Activated CD8-positive, alpha-beta memory T cell treated with anti-CD3 and anti-CD28 coated beads for 1 hour (primary cell): Measurements from ENCODE around the gene PRSS8.
"Not testable (repeated sequence)": the region's sequence is repeated elsewhere in the genome, so short reads cannot be mapped to it uniquely, and the experiment has no call there.

Experiments used
- DNase-seq, 2 donors: peaks; one replicate each; pipeline ENCODE4 v3.0.0-alpha.2; 2020; ENCODE audit warnings: low read depth in 1 of 2; ENCODE audit errors: extremely low read depth in 1 of 2

The PRSS8 gene

DNA sequence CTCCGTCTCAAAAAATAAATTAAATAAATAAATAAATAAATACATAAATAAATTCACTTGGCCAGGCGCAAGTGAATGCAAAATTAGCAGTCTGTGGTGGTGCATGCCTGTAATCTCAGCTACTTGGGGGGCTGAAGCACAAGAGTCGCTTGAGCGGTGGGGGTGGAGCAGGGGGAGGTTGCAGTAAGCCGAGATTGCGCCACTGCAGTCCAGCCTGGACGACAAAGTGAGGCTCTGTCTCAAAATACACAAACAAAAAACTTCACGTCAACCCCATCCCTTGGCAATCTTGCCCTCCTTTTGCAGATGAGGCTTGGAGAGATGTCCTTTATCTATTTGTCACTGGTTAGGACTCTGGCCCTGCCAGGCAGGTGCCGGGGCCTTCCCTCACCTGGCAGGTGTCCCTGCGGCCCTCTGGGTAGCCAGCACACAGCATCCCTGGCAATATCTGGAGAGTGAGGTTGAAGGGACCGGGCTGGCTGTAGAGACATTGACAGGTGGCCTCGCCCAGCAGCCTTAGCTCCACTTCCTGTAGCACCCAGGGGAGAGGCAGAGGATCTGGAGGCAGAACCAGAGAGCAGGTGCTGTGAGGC, 10.0 kb upstream of the PRSS8 start:
- DNase-seq = no peak

DNA sequence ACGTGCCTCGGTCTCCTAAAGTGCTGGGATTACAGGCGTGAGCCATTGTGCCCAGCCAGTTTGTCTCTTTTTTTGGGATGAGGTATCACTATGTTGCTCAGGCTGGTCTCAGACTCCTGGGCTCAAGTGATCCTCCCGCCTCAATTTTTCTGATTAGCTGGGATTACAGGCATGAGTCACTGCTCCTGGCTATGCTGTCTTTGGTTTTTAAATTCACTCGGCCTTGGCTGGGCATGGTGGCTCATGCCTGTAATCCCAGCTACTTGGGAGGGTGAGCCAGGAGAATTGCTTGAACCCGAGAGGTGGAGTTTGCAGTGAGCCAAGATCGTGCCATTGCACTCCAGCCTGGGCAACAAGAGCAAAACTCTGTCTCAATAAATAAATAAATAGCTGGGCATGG, 8.9 kb upstream of the PRSS8 start:
- not testable (repeated sequence) for DNase-seq

DNA sequence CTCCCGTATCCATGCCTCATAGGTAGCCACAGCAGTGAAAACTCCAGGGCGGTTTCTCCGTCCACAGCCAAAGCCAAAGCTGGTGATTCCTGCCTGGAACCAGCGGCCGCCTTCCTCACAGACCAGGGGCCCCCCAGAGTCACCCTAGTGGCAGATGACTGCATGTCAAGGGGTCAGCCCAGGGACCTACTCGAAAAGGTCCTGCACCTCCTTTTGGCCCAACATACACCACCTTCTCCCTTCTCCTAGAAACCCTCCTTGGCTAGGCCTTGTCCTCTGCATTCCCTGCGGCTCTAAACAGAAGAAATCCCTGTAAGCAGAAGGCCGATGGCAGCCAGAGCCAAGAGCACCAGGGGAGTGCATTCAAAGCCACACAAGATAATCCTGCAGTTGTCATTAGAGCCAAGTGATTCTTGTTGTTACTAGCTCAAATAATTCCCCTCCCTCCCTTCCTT, 8.2 kb upstream of the PRSS8 start:
- no peak for DNase-seq

DNA sequence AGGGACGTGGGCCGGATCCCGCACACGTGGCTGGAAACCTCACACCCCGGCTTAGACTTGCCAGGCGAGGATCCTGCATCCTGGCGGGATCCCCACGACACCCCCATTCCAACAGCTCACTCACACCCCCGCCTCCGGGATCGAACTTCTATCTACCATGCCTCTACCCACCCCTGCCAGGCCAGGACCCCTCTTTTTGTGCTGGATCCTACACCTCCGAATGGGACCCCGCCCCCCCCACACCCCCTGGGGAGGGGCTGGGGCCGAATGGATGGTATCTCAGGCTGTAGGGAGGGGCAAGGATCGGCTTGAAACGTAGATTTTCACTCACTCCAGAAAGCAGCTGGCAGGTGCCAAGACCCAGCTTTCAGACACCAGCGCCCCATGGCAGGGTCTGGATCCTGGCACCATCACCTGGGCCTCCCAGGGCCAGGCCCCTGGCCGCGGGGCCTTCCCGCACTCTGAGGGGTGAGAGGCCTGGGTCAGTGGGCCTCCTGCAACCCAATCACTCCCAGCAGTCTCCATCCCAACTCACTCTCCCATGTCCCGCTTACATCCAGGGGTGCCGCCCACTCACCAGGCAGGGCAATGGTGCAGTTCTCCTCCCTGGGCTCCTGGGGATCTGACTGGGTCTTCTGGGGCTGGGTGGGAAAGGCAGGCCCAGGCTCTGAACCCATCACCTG, 7.6 kb upstream of the PRSS8 start:
- no peak for DNase-seq

DNA sequence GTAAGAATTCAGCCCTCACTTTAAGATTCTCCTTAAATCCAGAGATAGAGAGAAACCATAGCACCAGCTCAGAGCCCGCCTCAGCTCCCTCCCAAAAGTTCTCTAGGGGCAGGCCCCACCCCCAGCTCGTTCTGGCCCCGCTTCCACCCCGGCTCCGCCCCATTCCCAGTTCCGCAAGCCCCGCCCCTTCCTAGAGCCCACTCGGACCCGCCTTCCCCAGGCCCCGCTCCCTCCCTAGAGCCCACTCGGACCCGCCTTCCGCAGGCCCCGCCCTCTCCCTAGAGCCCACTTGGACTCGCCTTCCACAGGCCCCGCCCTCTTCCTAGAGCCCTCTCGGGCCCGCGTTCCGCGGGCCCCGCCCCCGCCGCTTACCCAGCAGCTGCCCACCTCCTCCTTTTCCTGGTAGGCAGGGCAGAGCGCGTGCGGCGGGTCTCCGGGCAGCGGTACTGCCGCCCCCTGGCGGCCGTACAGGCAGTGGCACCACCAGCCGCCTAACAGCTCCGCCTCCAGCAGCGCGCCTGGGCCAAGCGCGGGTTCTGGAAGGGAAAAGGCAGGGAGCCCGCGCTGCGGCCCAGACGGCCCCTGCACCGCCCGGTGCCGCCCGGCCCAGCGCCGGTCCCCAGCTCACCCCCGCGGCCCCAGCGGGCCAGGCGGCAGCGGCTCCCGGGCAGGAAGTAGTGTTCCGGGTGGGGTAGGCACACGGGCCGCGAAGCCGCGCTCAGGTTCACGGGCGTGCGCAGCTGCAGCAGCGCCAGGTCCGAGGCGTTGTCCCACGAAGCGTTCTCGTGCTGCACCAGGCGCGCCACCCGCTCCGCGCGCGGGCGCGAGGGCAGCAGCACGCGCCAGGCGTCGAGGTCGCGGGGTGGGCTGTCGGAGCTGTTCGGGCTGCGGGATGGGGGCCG, 6.8 kb upstream of the PRSS8 start:
- peak; percentile 90 to 92 for DNase-seq

DNA sequence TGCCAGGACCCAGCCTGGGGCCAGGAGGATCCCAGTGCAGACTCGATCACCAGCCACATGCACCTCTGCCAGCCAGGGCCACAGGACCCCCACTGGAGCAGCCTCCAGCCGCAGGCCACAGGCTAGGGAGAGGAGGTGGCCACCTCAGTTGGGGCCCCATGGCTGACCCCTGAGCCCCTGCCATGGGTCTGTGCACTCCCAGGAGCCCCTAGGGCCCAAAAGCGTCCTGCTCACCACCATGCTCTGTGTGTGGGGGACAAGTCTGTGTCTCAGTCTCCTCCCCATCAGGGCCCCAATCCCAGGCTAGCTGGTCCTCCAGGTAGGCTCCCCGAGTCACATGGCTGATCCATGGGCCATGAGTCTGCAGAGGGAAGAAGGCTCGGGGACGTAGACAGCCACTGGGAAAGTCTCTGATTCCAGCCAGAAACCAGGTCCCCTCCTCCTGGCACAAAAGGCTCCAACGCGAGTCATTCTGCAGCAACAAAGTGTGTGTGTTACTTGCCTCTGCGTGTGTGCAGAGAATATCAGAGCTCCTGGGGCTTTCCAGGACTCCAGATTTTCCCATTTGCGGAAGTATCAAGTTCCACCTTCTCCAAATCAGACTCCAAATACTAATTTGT, 6.1 kb upstream of the PRSS8 start:
- DNase-seq = no peak

DNA sequence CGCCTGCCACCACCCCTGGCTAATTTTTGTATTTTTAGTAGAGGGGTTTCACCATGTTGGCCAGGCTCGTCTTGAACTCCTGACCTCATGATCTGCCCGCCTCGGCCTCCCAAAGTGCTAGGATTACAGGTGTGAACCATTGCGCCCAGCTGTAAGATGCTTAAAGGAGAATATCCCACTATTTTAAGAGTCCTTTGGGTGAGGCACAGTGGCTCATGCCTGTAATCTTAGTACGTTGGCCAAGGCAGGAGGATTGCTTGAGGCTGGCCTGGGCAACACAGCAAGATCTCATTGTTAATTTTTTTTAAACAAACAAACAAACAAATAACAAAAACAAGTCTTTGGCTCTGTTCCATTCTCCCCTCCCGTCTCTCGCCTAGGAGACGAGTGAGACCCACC, 5.5 kb upstream of the PRSS8 start:
- DNase-seq = not testable (repeated sequence)

DNA sequence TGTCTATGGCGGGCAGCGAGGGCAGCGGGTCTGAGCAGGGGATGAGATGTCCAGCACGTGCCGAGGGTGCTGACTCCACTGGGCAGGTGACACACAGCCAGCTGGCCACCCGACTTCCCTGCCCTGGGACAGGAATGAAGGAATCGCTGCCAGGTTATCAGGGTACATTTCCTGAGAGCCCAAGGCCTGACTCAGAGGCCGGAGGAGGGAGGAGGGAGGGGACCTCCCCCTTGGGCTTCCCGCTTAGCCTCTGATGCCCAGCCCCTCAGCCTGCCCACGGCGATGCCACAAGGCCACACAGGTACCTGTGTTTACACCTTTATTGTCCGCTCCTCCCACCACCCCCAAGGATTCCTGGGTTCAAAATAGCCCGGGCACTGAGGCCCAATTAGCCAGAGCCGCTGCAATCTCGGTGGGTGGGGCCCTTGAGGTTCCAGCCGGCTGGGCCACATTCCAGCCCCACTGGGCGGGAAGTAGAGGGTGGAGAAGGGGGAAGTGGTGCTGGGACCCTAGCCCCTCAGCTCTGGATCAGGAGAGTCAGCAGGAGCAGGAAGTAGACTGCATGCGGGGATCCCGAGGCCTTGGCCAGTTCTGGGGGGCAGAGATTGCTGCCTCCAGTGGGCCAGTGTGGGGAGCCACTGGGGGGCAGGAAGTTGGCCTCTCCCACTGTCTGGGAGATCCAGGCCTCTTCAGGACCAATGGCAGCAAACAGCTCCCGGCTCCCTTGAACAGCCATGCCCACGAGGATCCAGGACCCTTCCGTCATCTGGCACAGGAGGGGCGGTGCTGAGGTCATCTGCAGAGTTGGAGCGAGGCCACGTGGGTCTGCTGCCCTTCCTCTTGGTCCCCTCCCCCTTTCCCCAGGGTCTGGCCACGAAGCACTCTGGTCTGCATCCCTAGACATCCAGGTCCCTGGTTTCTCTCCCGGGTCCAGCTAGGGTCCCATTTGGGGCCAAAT, 3.4 kb upstream of the PRSS8 start:
- no peak for DNase-seq

DNA sequence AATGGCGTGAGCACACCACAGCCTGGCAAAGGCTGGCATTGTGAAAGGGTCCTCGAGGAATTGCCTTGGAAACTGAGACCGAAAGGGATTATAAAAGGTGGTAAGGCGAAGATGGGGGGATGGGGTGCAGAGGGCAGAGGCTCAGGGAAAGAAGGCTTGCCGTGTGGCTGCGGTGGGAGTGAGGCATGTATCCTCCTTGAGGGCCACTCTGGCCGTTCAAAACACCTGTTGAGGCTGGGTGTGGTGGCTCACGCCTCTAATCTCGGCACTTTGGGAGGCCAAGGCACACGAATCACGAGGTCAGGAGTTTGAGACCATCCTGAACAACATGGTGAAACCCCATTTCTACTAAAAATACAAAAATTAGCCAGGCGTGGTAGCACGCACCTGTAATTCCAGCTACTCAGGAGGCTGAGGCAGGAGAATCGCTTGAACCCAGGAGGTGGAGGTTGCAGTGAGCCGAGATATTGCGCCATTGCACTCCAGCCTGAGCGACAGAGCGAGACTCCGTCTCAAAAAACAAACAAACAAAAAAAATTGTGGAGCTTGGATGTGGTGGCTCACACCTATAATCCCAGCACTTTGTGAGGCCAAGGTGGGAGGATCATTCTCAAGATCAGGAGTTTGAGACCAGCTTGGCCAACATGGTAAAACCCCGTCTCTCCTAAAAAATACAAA, 1.4 kb upstream of the PRSS8 start:
- not testable (repeated sequence) for DNase-seq

DNA sequence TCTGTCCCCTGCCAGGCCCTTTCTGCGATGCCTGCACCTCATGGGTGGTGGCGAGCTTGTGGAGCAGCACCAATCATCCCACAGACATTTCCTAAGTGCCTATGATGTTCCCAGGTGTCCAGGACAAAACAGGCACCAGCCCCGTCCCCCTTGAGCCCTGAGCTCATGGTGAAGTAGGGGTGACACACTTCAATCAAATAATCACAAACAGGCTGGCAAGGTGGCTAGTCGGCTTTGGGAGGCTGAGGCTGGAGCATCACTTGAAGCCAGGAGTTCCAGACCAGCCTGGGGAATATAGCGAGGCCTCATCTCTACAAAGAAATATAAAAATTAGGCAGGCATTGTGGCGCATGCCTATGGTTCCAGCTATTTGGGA, 748 bp upstream of the PRSS8 start:
- no peak for DNase-seq

DNA sequence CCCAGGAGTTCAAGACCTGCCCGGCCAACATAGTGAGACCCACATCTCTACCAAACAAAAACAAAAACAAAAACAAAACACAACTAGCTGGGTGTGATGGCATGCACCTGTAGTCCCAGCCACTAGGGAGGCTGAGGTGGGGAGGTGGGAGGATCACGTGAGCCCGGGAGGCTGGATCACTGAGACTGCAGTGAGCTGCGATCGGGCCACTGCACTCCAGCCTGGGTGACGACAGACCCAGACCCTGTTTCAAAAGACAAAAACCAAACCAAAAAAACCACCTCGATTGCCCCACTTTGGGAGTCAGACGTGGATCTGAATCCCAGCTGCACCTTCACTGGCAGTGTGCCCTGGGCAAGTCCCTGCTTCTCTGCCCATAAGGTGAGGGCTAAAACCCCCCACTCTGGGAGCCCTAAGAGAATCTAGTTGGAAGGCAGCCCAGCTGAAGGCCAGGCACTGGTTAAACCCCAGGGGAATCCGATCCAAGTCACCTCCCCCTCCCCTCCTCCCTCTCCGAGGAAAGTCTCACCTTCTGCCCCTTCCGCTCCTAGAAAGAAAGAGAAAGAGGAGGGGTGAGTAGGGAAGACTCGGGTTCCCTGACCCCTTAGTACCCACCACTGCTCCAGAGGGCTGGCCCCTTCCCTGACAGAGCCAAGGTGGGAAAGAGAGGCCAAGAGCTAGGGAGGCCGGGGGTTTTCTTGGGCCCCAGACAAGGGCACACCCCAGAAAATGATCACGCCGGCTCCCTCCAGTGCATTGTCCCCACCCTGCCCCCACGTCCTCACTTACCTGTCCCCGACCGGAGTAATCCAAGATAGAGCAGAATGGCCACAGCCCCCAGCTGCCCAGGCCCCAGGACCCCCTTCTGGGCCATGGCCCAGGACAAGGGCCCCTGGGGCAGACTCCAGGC, 647 bp downstream of the PRSS8 start:
- DNase-seq = no peak

DNA sequence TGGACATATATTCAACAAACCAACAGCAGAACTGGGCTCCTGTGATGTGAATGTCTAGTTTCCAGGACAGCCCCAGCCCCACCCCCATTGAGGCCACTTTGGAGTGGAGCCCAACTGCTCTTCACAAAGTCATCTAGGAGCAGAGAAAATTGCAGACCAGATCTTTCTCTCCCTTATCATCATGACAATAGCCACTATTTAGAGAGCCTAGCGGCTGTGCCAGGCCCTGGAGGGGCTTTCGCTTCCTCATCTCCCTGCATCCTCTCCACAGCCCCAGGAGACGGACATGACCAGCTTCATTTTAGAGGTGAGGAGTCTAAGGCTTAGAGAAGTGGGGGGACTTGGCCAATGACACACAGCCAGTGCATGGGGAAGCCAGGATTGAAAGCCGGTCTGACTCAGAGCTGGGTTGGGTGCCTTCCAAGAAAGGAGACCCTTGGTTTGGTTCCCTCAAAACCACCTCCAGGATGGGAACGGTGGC, 1.4 kb downstream of the PRSS8 start:
- DNase-seq = no peak

DNA sequence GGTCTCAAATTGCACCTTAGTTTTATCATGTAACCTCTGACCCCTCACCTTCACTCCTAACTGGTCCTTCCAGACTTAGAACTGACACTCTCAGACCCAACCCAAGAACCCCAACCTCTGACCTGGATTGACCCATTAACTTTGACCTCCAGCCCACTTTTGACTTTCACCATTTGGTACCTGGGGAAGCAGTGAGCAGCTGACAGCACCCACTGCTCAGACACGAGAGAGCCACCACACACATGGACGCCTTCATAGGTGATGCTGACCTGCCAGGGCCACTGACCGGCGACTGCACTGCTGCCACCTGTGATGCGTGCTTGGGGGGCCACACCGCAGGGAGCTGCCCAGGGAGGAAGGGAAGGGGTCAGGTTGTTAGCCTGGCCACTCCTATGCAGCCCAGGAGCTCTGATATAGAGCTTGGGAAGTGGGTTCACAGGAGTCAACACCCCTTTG, 2.5 kb downstream of the PRSS8 start:
- DNase-seq = no peak

DNA sequence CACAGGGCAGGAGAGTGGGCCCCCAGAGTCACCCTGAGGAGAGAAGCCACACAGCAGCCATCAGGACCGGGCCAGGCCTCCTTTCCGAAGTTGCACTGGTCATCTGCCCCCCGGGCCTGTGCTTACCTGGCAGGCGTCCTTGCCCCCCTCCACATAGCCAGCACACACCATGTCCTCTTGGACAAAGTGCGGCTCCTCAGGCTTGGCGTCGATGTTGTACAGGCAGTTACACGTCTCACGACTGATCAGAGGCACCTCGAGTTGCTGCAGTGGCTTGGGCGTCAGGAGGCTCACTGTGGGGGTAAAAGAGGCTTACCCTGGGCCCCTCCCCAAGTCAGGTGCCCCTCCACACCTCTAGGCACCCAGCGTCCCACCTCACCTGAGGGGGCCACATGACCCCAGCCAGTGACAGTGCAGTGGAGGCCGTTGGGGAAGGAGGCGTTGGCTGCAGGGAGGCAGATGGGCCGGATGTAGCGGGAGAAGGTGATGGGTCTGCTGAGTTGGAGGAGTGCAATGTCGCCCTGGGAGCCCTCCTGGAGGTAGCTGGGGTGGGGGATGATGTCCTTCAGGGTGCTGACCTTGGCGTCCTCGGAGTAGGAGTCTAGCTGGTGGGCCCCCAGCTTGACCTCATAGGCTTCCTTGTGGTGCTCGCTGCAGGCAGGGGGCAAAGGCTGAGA, 3.1 kb downstream of the PRSS8 start:
- no peak for DNase-seq

DNA sequence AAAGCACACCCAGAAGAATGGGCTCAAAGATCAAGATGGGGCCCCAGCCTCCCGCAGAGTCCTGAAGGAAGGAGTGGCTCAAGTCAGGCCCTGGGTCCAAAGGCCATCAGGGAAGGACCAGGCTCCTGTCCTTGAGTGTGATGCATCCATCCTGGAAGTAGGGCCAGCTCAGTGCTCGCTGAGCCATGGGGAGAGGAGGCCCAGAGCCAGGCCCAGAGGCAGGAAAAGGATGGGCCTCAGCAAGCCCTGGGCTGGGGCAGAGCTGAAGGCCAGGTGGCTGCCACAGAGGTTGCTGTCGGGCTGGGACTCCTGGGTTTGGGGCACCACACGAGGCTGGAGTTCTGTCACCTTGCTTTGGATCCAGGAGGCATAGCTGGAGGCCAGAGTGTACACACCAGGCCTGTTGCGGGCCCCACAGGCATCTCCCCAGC, 3.7 kb downstream of the PRSS8 start:
- no peak for DNase-seq

DNA sequence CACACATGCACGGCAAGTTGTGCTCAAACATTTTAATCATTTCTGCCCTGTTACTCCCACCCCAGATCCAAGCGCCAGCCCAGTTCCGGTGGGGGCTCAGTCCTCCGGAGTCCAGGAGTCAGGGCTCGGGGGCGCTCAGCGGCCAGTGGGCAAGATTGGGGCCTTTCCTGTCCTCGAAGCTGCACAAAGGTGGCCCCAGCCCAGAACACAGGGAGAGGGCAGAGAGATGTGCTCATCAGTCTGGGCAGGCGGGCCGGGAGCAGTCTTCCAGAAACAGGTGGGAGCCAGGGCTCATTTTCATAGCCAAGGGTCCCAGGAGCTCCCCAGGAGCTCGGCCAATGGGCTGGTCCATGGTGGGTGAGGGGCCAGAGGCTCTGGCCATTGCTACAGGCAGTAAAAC, 4.1 kb downstream of the PRSS8 start:
- DNase-seq = no peak

DNA sequence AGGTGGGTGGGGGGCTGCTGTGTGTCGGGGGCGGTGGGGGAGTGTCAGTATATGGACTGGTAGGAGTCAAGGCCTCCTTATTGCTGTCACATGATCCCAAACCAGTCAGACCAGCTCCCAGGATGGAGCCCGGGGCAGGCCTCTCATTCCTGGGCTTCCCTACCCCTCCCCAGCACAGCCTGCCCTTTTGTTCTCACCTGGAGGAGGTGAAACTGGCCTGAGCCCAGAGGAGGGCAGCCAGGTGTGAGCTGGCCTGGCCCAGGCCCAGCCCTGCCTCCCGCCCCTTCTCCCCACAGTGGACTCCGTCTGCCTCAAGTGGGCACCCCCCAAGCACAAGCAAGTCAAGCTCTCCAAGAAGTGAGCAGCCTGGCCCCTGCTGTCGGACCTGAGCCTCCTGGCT, 4.6 kb downstream of the PRSS8 start:
- no peak for DNase-seq

DNA sequence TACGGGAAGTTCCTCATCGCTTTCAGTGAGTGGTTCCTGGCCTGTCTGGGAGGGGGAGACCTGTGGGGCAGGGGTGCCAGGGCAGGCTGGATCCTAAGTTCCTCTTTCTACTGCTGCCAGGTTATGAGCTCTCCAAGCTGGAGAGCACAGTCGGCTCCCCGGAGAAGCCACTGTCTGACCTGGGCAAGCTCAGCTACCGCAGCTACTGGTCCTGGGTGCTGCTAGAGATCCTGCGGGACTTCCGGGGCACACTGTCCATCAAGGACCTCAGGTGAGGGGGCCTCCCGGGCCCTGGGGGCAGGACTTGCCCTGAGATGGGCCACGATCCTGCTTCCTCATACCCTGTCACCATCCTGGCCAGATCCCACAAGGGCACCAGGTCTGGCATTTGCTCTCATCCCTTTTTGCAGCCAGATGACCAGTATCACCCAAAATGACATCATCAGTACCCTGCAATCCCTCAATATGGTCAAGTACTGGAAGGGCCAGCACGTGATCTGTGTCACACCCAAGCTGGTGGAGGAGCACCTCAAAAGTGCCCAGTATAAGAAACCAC, 5.1 kb downstream of the PRSS8 start:
- no peak for DNase-seq
